B cell (primary cell): ENCODE measurements around the gene PRKCB. TPM values are rescaled to one million over a fixed set of nuclear protein-coding genes. Genes with fewer than 3 reads are reported as not detected.

Experiments
- ATAC-seq: fragments of 200-7000 bp; cut with Tn5 transposase; one replicate; pipeline ENCODE4 v1.10.0; 2021; ENCODE audit warnings: low read depth, mild to moderate bottlenecking, moderate number of reproducible peaks, moderate library complexity
- CTCF ChIA-PET: fragments of 350-600 bp; sonication (Branson Sonifier 250); formaldehyde crosslinking; loops from one replicate; lab custom pipeline; 2021; ENCODE audit warnings: antibody characterized with exemption, inconsistent platforms; lab: Charles Lee
- POLR2A ChIA-PET: fragments of 350-600 bp; sonication (Branson Sonifier 250); formaldehyde crosslinking; loops from one replicate; lab custom pipeline; 2021; ENCODE audit warnings: antibody characterized with exemption; lab: Charles Lee
- DNase-seq: peaks from one replicate; pipeline ENCODE4 v3.0.0; 2013
- H2AFZ ChIP-seq: 2 replicates; pipeline ENCODE4 v1.6.1; 2012; ENCODE audit warnings: mild to moderate bottlenecking, low read depth, low read length; ENCODE audit not compliant: insufficient read depth, poor library complexity, severe bottlenecking
- H3K27ac ChIP-seq, 2 donors: 1 replicate in 1 of 2; 2 replicates in 1 of 2; pipeline ENCODE4 v1.5.1; 2012 to 2013; ENCODE audit warnings: low read length in 2 of 2, mild to moderate bottlenecking in 2 of 2, moderate library complexity in 1 of 2
- H3K27me3 ChIP-seq, 4 experiments: fragments of 200-600 bp in 1 of 4; sonication (generic) in 1 of 4; replicated peaks in 1 of 4; 1 replicate in 2 of 4; 2 replicates in 2 of 4; pipeline versions ENCODE4 v1.6.1 to v1.7.0; 2013 to 2016; ENCODE audit warnings: low read length in 3 of 4, mild to moderate bottlenecking in 2 of 4, mixed read lengths in 1 of 4, moderate library complexity in 1 of 4; ENCODE audit not compliant: insufficient read depth in 4 of 4, control insufficient read depth in 3 of 4; ENCODE audit errors: control extremely low read depth in 1 of 4
- H3K36me3 ChIP-seq, 2 experiments: replicated peaks in 1 of 2; 1 replicate in 1 of 2; 2 replicates in 1 of 2; pipeline versions ENCODE4 v1.6.1 to v1.7.1; 2013; ENCODE audit warnings: low read length in 1 of 2; ENCODE audit not compliant: insufficient read depth in 2 of 2, control insufficient read depth in 1 of 2; ENCODE audit errors: control extremely low read depth in 1 of 2, extremely low read depth in 1 of 2
- H3K4me1 ChIP-seq, 2 donors: fragments of 200-600 bp in 1 of 2; sonication (generic) in 1 of 2; 1 replicate in 1 of 2; 2 replicates in 1 of 2; pipeline versions ENCODE4 v1.5.1 to v1.6.1; 2013 to 2017; ENCODE audit warnings: low read length in 2 of 2; ENCODE audit not compliant: control insufficient read depth in 2 of 2, insufficient read depth in 2 of 2
- H3K4me2 ChIP-seq: replicated peaks from 2 replicates; pipeline ENCODE3; 2012; ENCODE audit warnings: mild to moderate bottlenecking, low read depth, low read length; ENCODE audit not compliant: poor library complexity, severe bottlenecking
- H3K4me3 ChIP-seq, 5 experiments: fragments of 200-600 bp in 1 of 5; sonication (generic) in 1 of 5; 1 replicate in 3 of 5; 2 replicates in 2 of 5; pipeline versions ENCODE4 v1.5.1 to v1.7.0; 2011 to 2016; ENCODE audit warnings: low read length in 4 of 5, mild to moderate bottlenecking in 4 of 5, low read depth in 2 of 5, control low read depth in 1 of 5, moderate library complexity in 1 of 5; ENCODE audit not compliant: insufficient read depth in 1 of 5; ENCODE audit errors: control extremely low read depth in 1 of 5, extremely low read depth in 1 of 5
- H3K79me2 ChIP-seq: fragments of 200-600 bp; sonication (generic); one replicate; pipeline ENCODE4 v1.6.0; 2016; ENCODE audit warnings: low read length; ENCODE audit not compliant: control insufficient read depth, insufficient read depth
- H3K9ac ChIP-seq: fragments of 200-600 bp; sonication (generic); 2 replicates; pipeline ENCODE4 v1.6.1; 2017; ENCODE audit warnings: mild to moderate bottlenecking, low read length, moderate library complexity
- H3K9me3 ChIP-seq, 3 donors: one replicate each; pipeline versions ENCODE4 v1.6.1 to v1.7.1; 2013; ENCODE audit warnings: low read length in 2 of 3; ENCODE audit not compliant: control insufficient read depth in 2 of 3, insufficient read depth in 1 of 3; ENCODE audit errors: control extremely low read depth in 1 of 3
- H4K20me1 ChIP-seq: 2 replicates; pipeline ENCODE4 v1.6.0; 2012; ENCODE audit warnings: mild to moderate bottlenecking, low read length; ENCODE audit not compliant: insufficient read depth, control insufficient read depth, poor library complexity, severe bottlenecking
- H3K27ac Mint-ChIP-seq: one replicate; pipeline ENCODE4 v1.8.0; 2021; ENCODE audit warnings: mixed read lengths
- H3K27me3 Mint-ChIP-seq: one replicate; pipeline ENCODE4 v1.8.0; 2021; ENCODE audit warnings: mixed read lengths
- H3K4me1 Mint-ChIP-seq: one replicate; pipeline ENCODE4 v1.8.0; 2021; ENCODE audit warnings: mixed read lengths
- H3K4me3 Mint-ChIP-seq: one replicate; pipeline ENCODE4 v1.8.0; 2021; ENCODE audit warnings: mixed read lengths
- H3K9me3 Mint-ChIP-seq: one replicate; pipeline ENCODE4 v1.8.0; 2022; ENCODE audit warnings: mixed read lengths; ENCODE audit not compliant: insufficient read depth
- EZH2 ChIP-seq: IDR thresholded peaks from 2 replicates; pipeline ENCODE4 v1.6.1; 2012; ENCODE audit warnings: borderline replicate concordance, low read depth, mild to moderate bottlenecking, moderate library complexity, low read length; ENCODE audit not compliant: insufficient read depth, poor library complexity, severe bottlenecking
- WGBS: methylation state at CpG from one replicate; pipeline ENCODE4 v1.1.5; 2013; ENCODE audit warnings: missing lambda C conversion rate; ENCODE audit not compliant: insufficient coverage; 5-methylcytosine and 5-hydroxymethylcytosine counted together
- intact Hi-C: fragments of 100-400 bp; cut with micrococcal nuclease; formaldehyde crosslinking; loops from one replicate; pipeline ENCODE4 v1.10.0; 2022
- polyA plus RNA-seq: library from polyadenylated mRNA; depleted of rRNA; stranded (reverse); fragments of >200 nt; gene quantifications from 2 replicates; pipeline ENCODE4 v1.2.3, GENCODE V29; 2012
- total RNA-seq, 2 donors: library from RNA; stranded (reverse); fragments of 120-200 nt in 1 of 2; gene quantifications; 1 replicate in 1 of 2; 2 replicates in 1 of 2; pipeline versions ENCODE4 v1.2.3 to v1.2.4, GENCODE V29; 2013 to 2022
- TF ChIP-seq, protein P1 (sequence below): fragments of 200-600 bp; IDR thresholded peaks from one replicate; pipeline ENCODE4 v1.8.0; 2022; ENCODE audit warnings: antibody characterized with exemption, mild to moderate bottlenecking

PRKCB gene
- total and polyA plus RNA-seq, 2 donors (not counting 1 experiment from before 2014, with no cell fraction given), result 106 to 373 TPM

GRCh38 chr16:23877107-23878070 lies 41.6 kb downstream of the PRKCB start:
- Histone ChIP-seq H3K4me2 (peak overlapping the region; percentile 27), H4K20me1 (peaks cover 39% of the 10 kb centered on the region), H3K9ac (no peak overlapping the region), H3K4me3 (no peak overlapping the region), H3K9me3 (no peaks in the 10 kb centered on the region), H3K27ac (peak overlapping the region; percentile 34 to 77), H2AFZ (no peak overlapping the region), H3K4me1 (peaks cover 82 to 94% of the 10 kb centered on the region in 2 donors), H3K79me2 (peaks cover 83% of the 10 kb centered on the region), H3K27me3 (no peaks in the 10 kb centered on the region), H3K36me3 (peaks cover 9 to 34% of the 10 kb centered on the region in 2 experiments)
- Mint-ChIP-seq H3K27ac (peak overlapping the region; percentile 93), H3K27me3 (no peaks in the 10 kb centered on the region), H3K4me3 (peak overlapping the region; percentile 2), H3K4me1 (peaks cover 89% of the 10 kb centered on the region), H3K9me3 (no peaks in the 10 kb centered on the region)
- CTCF ChIA-PET, result interaction anchor here (0.6 to 7.3 kb wide), 52 partner anchors 9 to 627 kb away, joined by 3 to 267 read pairs (median 6); partner anchors contain the start of gene PRKCB
- POLR2A ChIA-PET, result interaction anchor here (0.7 to 4.3 kb wide), 6 partner anchors 19 to 137 kb away, joined by 3 to 23 read pairs (median 4); no protein-coding TSS in a partner anchor
- ATAC-seq, result peak; percentile 52
- DNase-seq, result peak; percentile 39
- intact Hi-C loops, result loop anchor here (1.0 to 5.0 kb wide), 4 partner anchors 75 to 159 kb away; no protein-coding TSS in a partner anchor
- WGBS, result no CpG with 5 or more reads among the region's 9 CpGs
- TF ChIP-seq EZH2, result no peak
- TF ChIP-seq, protein P1, sequence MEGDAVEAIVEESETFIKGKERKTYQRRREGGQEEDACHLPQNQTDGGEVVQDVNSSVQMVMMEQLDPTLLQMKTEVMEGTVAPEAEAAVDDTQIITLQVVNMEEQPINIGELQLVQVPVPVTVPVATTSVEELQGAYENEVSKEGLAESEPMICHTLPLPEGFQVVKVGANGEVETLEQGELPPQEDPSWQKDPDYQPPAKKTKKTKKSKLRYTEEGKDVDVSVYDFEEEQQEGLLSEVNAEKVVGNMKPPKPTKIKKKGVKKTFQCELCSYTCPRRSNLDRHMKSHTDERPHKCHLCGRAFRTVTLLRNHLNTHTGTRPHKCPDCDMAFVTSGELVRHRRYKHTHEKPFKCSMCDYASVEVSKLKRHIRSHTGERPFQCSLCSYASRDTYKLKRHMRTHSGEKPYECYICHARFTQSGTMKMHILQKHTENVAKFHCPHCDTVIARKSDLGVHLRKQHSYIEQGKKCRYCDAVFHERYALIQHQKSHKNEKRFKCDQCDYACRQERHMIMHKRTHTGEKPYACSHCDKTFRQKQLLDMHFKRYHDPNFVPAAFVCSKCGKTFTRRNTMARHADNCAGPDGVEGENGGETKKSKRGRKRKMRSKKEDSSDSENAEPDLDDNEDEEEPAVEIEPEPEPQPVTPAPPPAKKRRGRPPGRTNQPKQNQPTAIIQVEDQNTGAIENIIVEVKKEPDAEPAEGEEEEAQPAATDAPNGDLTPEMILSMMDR, result peak; percentile 34
